ENCODE results near the gene GRIN2C.

The GRIN2C gene

DNA sequence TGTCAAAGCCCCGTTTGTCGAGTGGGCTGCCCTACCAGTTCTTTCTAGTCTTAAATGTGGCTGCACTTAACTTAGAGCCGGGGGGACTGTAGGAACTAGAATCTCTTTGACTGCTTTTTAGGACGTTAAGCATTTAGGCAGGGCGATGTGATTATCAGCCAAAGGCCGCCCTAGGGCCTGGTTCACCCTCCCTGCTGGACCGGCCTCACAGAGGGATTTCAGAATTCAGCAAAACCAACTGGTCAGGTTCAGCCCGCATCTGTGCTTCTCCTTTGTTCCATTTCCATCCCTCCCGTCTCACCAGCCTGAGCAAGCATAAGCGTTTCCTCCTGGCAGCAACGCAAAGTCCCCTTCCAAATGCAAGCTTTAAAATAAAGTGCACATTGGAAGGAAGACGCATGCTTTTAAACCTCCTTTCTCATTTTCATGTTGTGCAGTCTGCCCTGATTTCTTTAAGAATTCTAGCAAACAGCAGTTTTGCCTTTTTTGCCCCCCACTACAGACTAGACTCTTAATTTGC, 67.0 kb downstream of the GRIN2C start:
- H3K27ac ChIP-seq (ENCODE audit: low read depth, low read length, severe bottlenecking): no peak overlapping the region
- H3K9me3 ChIP-seq (ENCODE audit: control insufficient read depth, low read length): no peaks in the 10 kb centered on the region
- H3K4me1 ChIP-seq (ENCODE audit: control insufficient read depth, insufficient read depth, low read length, poor library complexity, severe bottlenecking): peaks cover 8% of the 10 kb centered on the region
- peaks cover 77% of the 10 kb centered on the region for H3K36me3 ChIP-seq (ENCODE audit: control insufficient read depth, insufficient read depth, low read length)
- H3K4me3 ChIP-seq (ENCODE audit: extremely low read depth, insufficient read depth, low read length, poor library complexity, severe bottlenecking): no peak overlapping the region
- WGBS, 2 experiments (ENCODE audit: insufficient coverage in 2 of 2): 91 to 95% methylated on average over 12 of the region's 12 CpGs
